H9 (cell line): ENCODE results near the gene ECHDC3. TPM values are rescaled to one million over a fixed set of nuclear protein-coding genes. Genes with fewer than 3 reads are reported as not detected.

ENCODE experiments used
- DNase-seq: peaks from one replicate; pipeline ENCODE4 v3.0.0-alpha.2; 2017
- H2AFZ ChIP-seq: one replicate; pipeline ENCODE4 v1.6.1; 2013; ENCODE audit warnings: mild to moderate bottlenecking, low read length, control low read depth, moderate library complexity
- H2AK5ac ChIP-seq: 2 replicates; pipeline ENCODE4 v1.6.1; 2013; ENCODE audit warnings: low read length, control low read depth, mixed read lengths; ENCODE audit not compliant: insufficient read length
- H2BK120ac ChIP-seq: one replicate; pipeline ENCODE4 v1.6.1; 2013; ENCODE audit warnings: low read depth, mild to moderate bottlenecking, low read length, control low read depth, inconsistent platforms; ENCODE audit not compliant: poor library complexity, severe bottlenecking
- H2BK12ac ChIP-seq: 2 replicates; pipeline ENCODE4 v1.6.1; 2013; ENCODE audit warnings: low read length, control low read depth, mixed read lengths, low read depth; ENCODE audit not compliant: insufficient read length
- H2BK15ac ChIP-seq: 2 replicates; pipeline ENCODE4 v1.6.1; 2013; ENCODE audit warnings: low read depth, low read length, control low read depth
- H2BK20ac ChIP-seq: one replicate; pipeline ENCODE4 v1.6.1; 2013; ENCODE audit warnings: low read depth, mild to moderate bottlenecking, low read length, control low read depth, inconsistent platforms; ENCODE audit not compliant: poor library complexity, severe bottlenecking
- H2BK5ac ChIP-seq: 2 replicates; pipeline ENCODE4 v1.6.1; 2013; ENCODE audit warnings: low read length, control low read depth, mixed read lengths; ENCODE audit not compliant: insufficient read length
- H3K14ac ChIP-seq: 2 replicates; pipeline ENCODE4 v1.6.1; 2013; ENCODE audit warnings: low read length, control low read depth; ENCODE audit not compliant: insufficient read depth
- H3K18ac ChIP-seq: 2 replicates; pipeline ENCODE4 v1.6.1; 2013; ENCODE audit warnings: low read depth, mild to moderate bottlenecking, mixed read lengths, low read length, control low read depth; ENCODE audit not compliant: insufficient read length
- H3K23ac ChIP-seq: 2 replicates; pipeline ENCODE4 v1.6.1; 2013; ENCODE audit warnings: low read length, control low read depth, mixed read lengths, low read depth; ENCODE audit not compliant: insufficient read length
- H3K23me2 ChIP-seq: 2 replicates; pipeline ENCODE4 v1.6.1; 2013; ENCODE audit warnings: low read depth, mild to moderate bottlenecking, mixed read lengths, low read length, control low read depth; ENCODE audit not compliant: insufficient read length, poor library complexity, severe bottlenecking
- H3K27ac ChIP-seq: 2 replicates; pipeline ENCODE4 v1.5.1; 2013; ENCODE audit warnings: low read length, control low read depth, mixed read lengths, low read depth; ENCODE audit not compliant: insufficient read length
- H3K27me3 ChIP-seq: 2 replicates; pipeline ENCODE4 v1.6.1; 2013; ENCODE audit warnings: low read length, control low read depth, inconsistent platforms; ENCODE audit not compliant: insufficient read depth
- H3K4ac ChIP-seq: 2 replicates; pipeline ENCODE4 v1.6.1; 2013; ENCODE audit warnings: low read depth, mild to moderate bottlenecking, control low read depth, inconsistent platforms, low read length, moderate library complexity
- H3K4me1 ChIP-seq: 2 replicates; pipeline ENCODE4 v1.6.1; 2013; ENCODE audit warnings: low read length, control low read depth, inconsistent platforms; ENCODE audit not compliant: insufficient read depth
- H3K4me2 ChIP-seq: 2 replicates; pipeline ENCODE4 v1.6.1; 2013; ENCODE audit warnings: low read length, control low read depth, mixed read lengths; ENCODE audit not compliant: insufficient read length, insufficient read depth
- H3K56ac ChIP-seq: 2 replicates; pipeline ENCODE4 v1.6.1; 2013; ENCODE audit warnings: low read depth, mild to moderate bottlenecking, mixed read lengths, low read length, control low read depth; ENCODE audit not compliant: insufficient read length
- H3K79me1 ChIP-seq: 2 replicates; pipeline ENCODE4 v1.6.1; 2013; ENCODE audit warnings: low read depth, mild to moderate bottlenecking, moderate library complexity, low read length, control low read depth, inconsistent platforms; ENCODE audit not compliant: insufficient read depth, poor library complexity, severe bottlenecking
- H3K79me2 ChIP-seq: 2 replicates; pipeline ENCODE4 v1.6.1; 2013; ENCODE audit warnings: low read length, control low read depth, inconsistent platforms; ENCODE audit not compliant: insufficient read depth
- H3K9ac ChIP-seq: 2 replicates; pipeline ENCODE4 v1.6.1; 2013; ENCODE audit warnings: low read length, control low read depth, mixed read lengths; ENCODE audit not compliant: insufficient read length; ENCODE audit errors: extremely low read depth
- H3K9me3 ChIP-seq: one replicate; pipeline ENCODE4 v1.6.1; 2013; ENCODE audit warnings: low read depth, low read length, inconsistent platforms; ENCODE audit not compliant: control insufficient read depth
- H3T11ph ChIP-seq: one replicate; pipeline ENCODE4 v1.6.1; 2013; ENCODE audit warnings: mild to moderate bottlenecking, low read length, control low read depth, inconsistent platforms
- H4K20me1 ChIP-seq: one replicate; pipeline ENCODE4 v1.6.1; 2013; ENCODE audit not compliant: control insufficient read depth, insufficient read length, insufficient read depth
- H4K5ac ChIP-seq: 2 replicates; pipeline ENCODE4 v1.6.1; 2013; ENCODE audit warnings: low read depth, mild to moderate bottlenecking, mixed read lengths, low read length, control low read depth; ENCODE audit not compliant: insufficient read length
- H4K8ac ChIP-seq: replicated peaks from 2 replicates; pipeline ENCODE4 v1.6.1; 2013; ENCODE audit warnings: low read length, control low read depth, mixed read lengths, low read depth; ENCODE audit not compliant: insufficient read length
- H4K91ac ChIP-seq: 2 replicates; pipeline ENCODE4 v1.6.1; 2013; ENCODE audit warnings: low read depth, mild to moderate bottlenecking, moderate library complexity, mixed read lengths, low read length, control low read depth; ENCODE audit not compliant: insufficient read length
- H3K27ac Mint-ChIP-seq, 3 experiments: 2 replicates in 2 of 3; 3 replicates in 1 of 3; pipeline ENCODE4 v1.8.0; 2020 to 2021; ENCODE audit warnings: mixed read lengths in 3 of 3, mild to moderate bottlenecking in 1 of 3, moderate library complexity in 1 of 3
- H3K27me3 Mint-ChIP-seq: 2 replicates; pipeline ENCODE4 v1.8.0; 2021; ENCODE audit warnings: low read depth, mild to moderate bottlenecking, moderate library complexity, mixed read lengths
- H3K36me3 Mint-ChIP-seq, 3 experiments: 2 replicates in 2 of 3; 3 replicates in 1 of 3; pipeline ENCODE4 v1.8.0; 2020 to 2021; ENCODE audit warnings: low read depth in 3 of 3, mixed read lengths in 3 of 3; ENCODE audit not compliant: insufficient read depth in 1 of 3
- H3K4me1 Mint-ChIP-seq, 2 experiments: 2 replicates each; pipeline ENCODE4 v1.8.0; 2020; ENCODE audit warnings: mixed read lengths in 2 of 2
- H3K4me3 Mint-ChIP-seq, 2 experiments: 2 replicates in 1 of 2; 3 replicates in 1 of 2; pipeline ENCODE4 v1.8.0; 2020 to 2021; ENCODE audit warnings: mild to moderate bottlenecking in 2 of 2, mixed read lengths in 2 of 2, moderate library complexity in 1 of 2
- H3K9me3 Mint-ChIP-seq, 2 experiments: 2 replicates in 1 of 2; 3 replicates in 1 of 2; pipeline ENCODE4 v1.8.0; 2020; ENCODE audit warnings: mild to moderate bottlenecking in 2 of 2, mixed read lengths in 2 of 2, moderate library complexity in 1 of 2
- CTCF ChIP-seq: fragments of 200-600 bp; sonication (generic); conservative IDR thresholded peaks from 3 replicates; pipeline ENCODE4 v1.8.0; 2021; ENCODE audit warnings: antibody characterized with exemption, mild to moderate bottlenecking
- WGBS: extraction: QIAGEN DNeasy Blood & Tissue Kit; methylation state at CpG from one replicate; pipeline ENCODE4 v1.1.7; 2013; ENCODE audit warnings: missing lambda C conversion rate, low lambda C conversion rate, mixed read lengths; ENCODE audit not compliant: insufficient read length; ENCODE audit errors: extremely low coverage; 5-methylcytosine and 5-hydroxymethylcytosine counted together
- total RNA-seq: library from RNA; stranded (reverse); gene quantifications from 2 replicates; pipeline ENCODE4 v1.2.1, GENCODE V29; 2021

Gene ECHDC3
- total RNA-seq, 1 experiment from 2014 or later: 9.3 TPM

- no peak overlapping the region for H4K5ac ChIP-seq
- H3K56ac ChIP-seq: no peak overlapping the region
- no peak overlapping the region for H3K27ac ChIP-seq
- no peaks in the 10 kb centered on the region for H3K23me2 ChIP-seq
- no peak overlapping the region for H2AK5ac ChIP-seq
- DNase-seq: no peak
- H3K27me3 Mint-ChIP-seq: no peaks in the 10 kb centered on the region
- no peak overlapping the region for H4K91ac ChIP-seq
- H3T11ph ChIP-seq: no peak overlapping the region
- no peak for TF ChIP-seq CTCF
- H3K4me2 ChIP-seq: no peak overlapping the region
- H3K4me1 ChIP-seq: no peaks in the 10 kb centered on the region; the same call in 1 of the 2 replicates
- H3K23ac ChIP-seq: no peak overlapping the region
- no peak overlapping the region for H3K4me3 Mint-ChIP-seq
- no peak overlapping the region for H2BK20ac ChIP-seq
- no peak overlapping the region for H3K14ac ChIP-seq
- H3K9ac ChIP-seq: no peak overlapping the region
- no peak overlapping the region for H4K8ac ChIP-seq
- H2BK5ac ChIP-seq: no peak overlapping the region
- H2BK12ac ChIP-seq: no peak overlapping the region
- no peak overlapping the region for H2AFZ ChIP-seq
- no peaks in the 10 kb centered on the region for H3K79me2 ChIP-seq
- WGBS: no CpG with 5 or more reads among the region's 4 CpGs
- no peak overlapping the region for H2BK120ac ChIP-seq
- H3K18ac ChIP-seq: no peak overlapping the region
- no peak overlapping the region for H2BK15ac ChIP-seq
- H3K27ac Mint-ChIP-seq: no peak overlapping the region
- no peaks in the 10 kb centered on the region for H3K79me1 ChIP-seq
- H3K36me3 Mint-ChIP-seq: peaks cover 0 to 3% (median 0%) of the 10 kb centered on the region in 3 experiments; a peak in 1 of 7 replicates
- no peaks in the 10 kb centered on the region for H3K27me3 ChIP-seq
- H3K9me3 Mint-ChIP-seq: peaks cover 0 to 2% of the 10 kb centered on the region in 2 experiments; a peak in 2 of 5 replicates
- no peaks in the 10 kb centered on the region for H4K20me1 ChIP-seq
- peaks cover 0 to 4% of the 10 kb centered on the region in 2 experiments; a peak in 2 of 4 replicates for H3K4me1 Mint-ChIP-seq
- no peaks in the 10 kb centered on the region for H3K9me3 ChIP-seq
- H3K4ac ChIP-seq: no peak overlapping the region
These were observed 39.9 kb upstream of the ECHDC3 start for GRCh38 chr10:11702264-11702663.
